Stimulated activated CD8-positive, alpha-beta memory T cell treated with anti-CD3 and anti-CD28 coated beads, Interleukin-4, amount 100 ng/mL, for 24 hours (primary cell): Measurements from ENCODE around the gene RAD51B.

Experiments
- DNase-seq: peaks from one replicate; pipeline ENCODE4 v3.0.0-alpha.2; 2020; ENCODE audit warnings: low read depth

The RAD51B gene

DNA sequence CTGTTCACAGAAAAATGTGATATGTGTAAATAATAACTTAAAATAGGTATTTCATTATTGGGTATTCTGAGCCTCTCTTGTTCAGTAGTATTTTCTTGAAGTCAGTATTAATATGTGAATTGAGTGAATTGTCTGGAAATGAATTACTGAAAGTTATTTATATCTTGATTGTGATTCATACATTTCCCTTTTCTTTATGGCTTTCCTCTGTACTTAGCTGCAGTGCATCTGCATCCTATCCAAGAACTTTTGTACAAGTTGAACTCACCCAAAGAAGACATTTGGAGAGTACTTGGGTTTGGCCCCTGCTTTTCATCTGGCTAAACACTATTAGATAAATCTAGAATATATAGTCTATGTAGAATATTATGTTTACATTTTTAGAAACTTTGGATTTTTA is 326.0 kb downstream of the RAD51B start:
- no peak for DNase-seq

GRCh38 chr14:68146818-68147217 is 327.2 kb downstream of the RAD51B start:
- no peak for DNase-seq

- no peak for DNase-seq
Observed at GRCh38 chr14:68147303-68147702, 327.7 kb downstream of the RAD51B start.

DNA sequence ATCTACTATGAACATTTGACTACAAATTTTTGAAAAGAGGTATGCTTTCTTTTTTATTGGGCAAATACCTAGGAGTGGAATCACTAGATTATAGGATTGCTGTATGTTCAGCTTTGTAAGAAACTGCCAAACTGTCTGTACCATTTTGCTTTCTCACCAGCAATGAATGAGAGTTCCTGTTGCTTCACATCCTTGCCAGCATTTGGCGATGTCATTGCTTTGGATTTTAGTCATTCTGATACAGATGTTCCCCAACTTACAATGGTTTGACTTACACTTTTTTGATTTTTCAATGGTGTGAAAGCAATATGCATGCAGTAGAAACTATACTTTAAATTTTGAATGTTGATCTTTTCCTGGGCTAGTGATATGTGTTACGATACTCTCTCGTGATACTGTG is 328.7 kb downstream of the RAD51B start:
- DNase-seq = no peak

DNA sequence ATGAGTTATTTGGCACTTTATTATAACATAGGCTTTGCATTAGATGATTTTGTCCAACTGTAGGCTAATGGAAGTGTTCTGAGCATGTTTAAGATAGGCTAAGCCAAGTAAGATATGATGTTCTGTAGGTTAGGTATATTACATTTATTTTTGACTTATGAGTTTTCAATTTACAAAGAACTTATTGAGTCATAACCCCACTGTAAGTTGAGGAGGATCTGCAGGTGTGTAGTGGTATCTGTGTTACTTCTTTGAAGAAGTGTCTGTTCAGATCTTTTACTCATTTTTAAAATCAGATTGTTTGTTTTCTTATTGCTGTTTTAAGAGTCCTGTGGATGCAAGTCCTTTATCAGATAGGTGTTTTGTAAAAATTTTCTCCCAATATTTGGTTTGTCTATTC is 329.2 kb downstream of the RAD51B start:
- no peak for DNase-seq

DNA sequence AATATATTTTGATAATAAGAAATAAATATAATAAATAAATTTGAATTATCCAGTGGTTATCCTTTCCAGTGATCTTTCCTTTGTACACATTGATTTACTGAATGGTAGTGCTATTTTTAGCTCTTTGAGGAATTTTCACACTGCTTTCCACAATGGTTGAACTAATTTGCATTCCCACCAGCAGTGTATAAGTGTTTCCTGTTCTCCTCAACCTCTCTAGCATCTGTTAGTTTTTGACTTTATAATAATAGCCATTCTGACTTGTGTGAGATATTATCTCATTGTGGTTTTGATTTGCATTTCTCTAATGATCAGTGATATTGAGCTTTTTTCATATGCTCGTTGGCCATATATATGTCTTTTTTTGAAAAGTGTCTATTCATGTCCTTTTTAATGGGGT is 333.7 kb downstream of the RAD51B start:
- DNase-seq = no peak

DNA sequence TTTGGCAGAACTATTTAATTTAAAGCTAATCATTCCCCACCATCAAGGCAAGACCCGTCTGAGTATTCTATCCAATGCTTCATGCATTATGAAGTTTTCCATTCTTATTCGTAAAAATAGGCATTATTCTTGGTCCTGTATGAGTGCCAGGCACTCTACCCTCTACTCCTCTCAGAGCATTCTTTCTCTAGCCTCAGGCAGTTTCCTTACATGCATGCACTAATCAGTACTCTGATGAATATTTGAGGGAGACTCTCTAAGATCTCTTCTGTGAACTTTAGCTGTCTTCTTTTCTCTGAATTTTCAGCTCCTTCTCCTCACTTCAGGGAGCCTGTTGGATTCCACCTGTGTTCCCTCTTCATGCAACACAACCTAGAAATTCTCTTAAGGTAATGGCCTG is 334.7 kb downstream of the RAD51B start:
- no peak for DNase-seq

DNA sequence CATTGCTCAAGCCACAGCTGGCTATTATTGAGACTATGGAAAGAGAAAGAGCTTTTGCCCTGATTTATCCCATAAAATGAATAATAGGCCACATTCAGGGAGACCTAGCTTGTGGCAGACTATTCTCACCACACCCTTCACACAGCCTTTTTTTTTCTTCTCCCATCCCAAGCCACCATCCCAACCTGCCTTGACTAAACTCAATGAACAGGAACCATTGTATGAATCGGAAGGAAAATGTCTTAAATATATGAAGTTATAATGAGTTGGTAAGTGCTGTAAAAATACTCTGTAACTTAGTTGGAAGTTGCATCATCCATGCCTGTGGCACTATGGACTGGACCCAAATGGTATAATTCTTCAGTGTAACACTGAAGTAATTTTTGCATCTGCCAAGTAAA is 338.4 kb downstream of the RAD51B start:
- DNase-seq = no peak

- no peak for DNase-seq
Observed at GRCh38 chr14:68158640-68159039, 339.1 kb downstream of the RAD51B start.

DNA sequence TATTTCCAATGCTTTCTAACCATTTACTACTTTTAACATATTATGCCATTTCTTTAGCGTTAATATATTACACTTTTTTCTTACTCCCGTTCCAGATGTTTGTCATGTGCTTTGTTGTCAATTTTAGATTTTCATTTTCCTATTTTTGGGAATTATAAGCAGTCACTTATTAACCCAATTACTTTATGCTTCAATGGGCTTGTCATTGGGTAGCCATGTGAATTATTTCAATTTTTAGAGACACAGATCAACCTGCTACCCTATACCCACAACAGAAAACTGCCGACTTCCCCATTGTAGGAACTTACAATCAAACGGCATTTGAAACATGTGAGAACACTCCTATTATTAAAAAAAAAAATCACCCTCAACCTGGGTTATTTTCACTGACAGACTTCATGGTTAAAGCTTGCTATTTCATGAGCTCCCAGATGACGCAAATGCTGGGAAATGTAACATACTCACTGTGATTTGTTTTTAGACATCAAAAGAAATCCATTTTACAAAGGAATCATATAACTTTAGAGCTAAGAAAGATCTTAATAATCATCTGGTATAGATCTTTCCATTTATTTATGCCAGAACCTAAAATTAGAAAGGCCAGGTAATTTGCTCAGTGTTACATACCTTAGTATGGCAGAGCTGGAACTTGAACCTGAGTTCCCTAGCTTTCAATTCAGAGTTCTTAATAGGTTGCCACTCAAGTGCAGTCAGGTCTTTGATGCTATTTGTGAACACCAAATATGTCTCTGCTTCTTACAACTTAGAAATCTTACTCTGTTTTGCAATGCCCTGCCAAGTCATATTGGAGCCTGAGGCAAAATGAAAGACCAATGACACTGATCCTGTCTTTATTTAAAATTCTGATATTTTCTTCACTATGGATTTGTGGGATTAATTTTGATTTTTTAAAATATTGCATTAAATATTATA is 340.4 kb downstream of the RAD51B start:
- DNase-seq = no peak

DNA sequence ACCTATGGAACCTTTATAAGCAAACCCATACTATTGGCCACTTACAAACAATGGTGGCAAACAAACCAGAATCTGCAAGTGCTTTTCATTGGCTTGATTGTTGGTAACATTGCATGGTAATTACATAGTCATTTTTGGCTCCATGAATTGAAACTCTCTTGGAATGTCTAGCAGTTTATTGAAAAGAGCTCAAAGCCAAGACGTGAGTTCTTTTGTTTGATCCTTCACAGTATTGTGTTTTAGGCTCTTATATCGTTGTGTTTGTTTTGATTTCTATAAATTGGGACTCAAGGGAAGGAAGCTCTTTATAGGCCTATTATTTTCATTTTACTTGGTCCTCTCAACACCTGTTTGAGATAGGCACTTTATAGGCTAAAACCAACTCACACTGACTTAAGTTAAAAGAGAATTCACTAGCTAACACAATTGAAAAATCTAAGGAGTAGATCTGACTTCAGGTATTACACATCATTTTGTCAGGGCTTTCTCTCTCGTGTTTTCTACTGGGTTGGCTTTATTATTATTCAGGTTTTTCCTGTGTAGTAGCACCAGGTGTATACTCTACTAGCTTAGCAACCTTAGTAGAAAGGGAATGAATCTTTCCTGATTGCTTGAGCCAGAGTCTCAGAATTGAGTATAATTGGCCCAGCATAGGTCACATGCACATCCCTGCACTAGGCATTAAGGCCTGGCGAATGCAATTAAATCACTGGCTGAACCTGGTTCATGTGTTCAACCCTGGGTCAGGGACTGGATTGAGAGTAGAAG is 341.4 kb downstream of the RAD51B start:
- DNase-seq = no peak

GRCh38 chr14:68162887-68163286 is 343.3 kb downstream of the RAD51B start:
- no peak for DNase-seq

DNA sequence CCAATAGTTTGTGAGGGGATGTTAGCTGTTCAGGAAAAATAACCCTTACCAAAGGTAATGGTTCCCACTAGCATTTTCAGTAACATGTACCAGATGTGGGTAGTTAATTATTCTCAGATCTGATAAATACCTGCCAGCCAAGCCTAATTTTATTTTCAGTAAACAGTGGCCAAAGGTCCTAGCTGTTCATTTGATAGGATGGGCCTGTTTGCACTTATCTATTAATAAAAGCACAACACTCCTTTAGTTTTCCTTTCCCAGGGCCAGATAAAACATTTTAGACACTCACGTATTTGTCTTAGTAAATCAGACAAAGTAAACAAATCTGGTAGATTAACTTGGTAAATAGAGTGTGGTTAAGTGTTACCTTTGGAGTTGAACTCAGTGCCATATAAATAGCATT is 345.1 kb downstream of the RAD51B start:
- no peak for DNase-seq

DNA sequence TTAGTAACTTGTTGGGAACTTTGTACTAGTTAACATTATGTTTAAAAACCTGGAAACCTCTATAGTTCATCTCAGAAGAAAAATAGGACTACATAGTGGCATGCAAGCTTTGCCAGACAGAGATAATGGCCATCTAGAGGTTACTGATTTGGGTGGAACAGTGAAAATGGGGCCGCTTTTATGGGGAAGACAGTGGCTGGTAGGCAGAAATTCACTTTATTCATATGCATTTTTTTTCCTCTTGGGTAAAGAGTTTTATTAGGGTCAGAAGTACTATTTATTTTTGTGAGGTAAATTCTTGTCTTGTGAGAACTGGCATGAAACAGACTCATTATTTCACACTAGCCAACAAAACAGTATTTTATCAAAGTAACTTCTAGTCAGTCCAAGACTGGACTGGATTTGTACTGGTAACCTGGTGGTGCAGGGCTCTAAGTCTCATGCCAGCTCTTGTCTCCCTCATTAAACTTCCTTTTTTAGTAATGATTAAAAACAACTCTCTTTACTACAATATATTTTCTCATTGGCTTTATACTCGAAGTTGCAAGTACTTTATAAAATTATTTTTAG is 345.8 kb downstream of the RAD51B start:
- DNase-seq = no peak

GRCh38 chr14:68166731-68167382 is 347.3 kb downstream of the RAD51B start:
- DNase-seq = no peak

GRCh38 chr14:68167383-68168087 is 348.0 kb downstream of the RAD51B start:
- no peak for DNase-seq

DNA sequence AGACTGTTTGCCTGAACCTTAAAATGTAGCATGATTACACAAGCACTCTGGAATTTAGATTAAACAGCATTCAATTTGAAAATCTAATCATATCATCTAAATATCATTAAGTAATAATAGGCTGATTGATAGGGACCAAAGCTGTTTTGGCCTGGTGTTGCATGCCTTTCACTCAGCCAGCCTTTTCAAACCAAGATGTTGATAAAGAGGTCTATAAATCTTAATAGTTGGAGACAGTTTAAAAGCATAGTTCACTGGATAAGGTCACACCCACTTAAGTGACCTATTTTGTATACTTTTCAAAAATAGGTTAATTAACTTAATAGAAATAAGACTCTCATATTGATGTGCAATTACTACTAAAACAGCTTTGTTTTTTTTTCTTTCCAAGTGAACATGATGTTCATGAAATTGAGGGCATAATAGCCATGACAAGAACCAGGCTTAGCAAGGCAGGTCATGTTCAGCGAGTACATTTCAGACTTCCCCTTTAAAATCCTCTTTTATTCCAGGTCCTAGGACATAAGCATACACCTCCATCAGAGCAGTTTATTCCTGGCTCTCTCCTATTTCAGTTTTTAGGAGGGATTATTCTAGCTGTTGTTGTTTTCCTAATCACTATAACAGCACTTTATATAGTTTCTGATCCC is 349.0 kb downstream of the RAD51B start:
- no peak for DNase-seq

DNA sequence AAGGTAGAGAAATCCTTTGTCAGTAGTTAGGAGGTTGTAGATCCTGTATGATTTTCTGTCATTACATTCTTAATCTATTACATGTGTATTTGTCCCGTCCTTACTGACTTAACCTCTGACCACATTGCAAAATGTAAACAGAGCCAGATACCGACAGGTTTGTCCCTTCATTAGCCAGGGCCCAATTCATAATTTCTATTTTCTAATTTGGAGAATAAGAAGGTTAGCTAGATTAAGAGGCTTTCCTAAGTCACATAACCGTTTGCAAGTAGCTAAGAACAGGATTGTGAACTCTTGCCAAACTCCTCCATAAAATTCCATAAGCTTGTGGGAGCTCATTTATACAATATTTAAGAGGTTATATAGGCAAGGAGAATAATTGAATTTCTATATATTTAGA is 352.6 kb downstream of the RAD51B start:
- DNase-seq = no peak

DNA sequence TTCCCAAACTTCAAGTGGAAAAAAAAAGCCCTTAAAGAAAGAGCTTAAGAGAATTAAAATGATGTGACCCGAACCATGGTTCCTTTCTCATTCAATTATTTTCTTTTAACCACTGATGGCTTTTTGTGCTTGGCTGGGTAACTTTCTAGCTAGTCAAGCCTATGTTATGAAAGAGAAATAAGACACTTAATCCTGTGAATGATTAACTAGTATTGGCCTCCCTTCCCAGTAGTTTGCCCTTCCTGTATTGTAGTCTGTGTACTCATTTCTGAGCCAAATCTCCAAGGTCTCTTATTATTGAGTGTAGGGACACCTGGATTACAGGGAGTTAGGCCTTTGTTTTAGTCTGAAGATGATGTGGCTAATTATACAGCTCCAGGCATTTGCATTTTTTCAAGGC is 353.0 kb downstream of the RAD51B start:
- DNase-seq = no peak

- DNase-seq = no peak
Observed at GRCh38 chr14:68173227-68173972, 353.8 kb downstream of the RAD51B start.

GRCh38 chr14:68174446-68174845 is 354.9 kb downstream of the RAD51B start:
- no peak for DNase-seq
